Stomach (tissue), 8 donors: ENCODE measurements around the gene KRABD2.
"Not testable (repeated sequence)": the region's sequence is repeated elsewhere in the genome, so short reads cannot be mapped to it uniquely, and the experiment has no call there.

Experiments used
- DNase-seq, 2 donors: peaks; one replicate each; pipeline versions ENCODE4 v3.0.0 to v3.0.0-alpha.2; 2013 to 2019
- H3K27ac ChIP-seq, 5 donors: fragments of 200-600 bp in 4 of 5; sonication (generic) in 4 of 5; one replicate each; pipeline ENCODE4 v1.5.1; 2013 to 2019; ENCODE audit warnings: mild to moderate bottlenecking in 1 of 5, moderate library complexity in 1 of 5
- H3K27me3 ChIP-seq, 3 donors: fragments of 200-600 bp; sonication (generic); one replicate each; pipeline ENCODE4 v1.5.1; 2017 to 2019; ENCODE audit warnings: mixed run types in 1 of 3
- H3K36me3 ChIP-seq, 4 donors: fragments of 200-600 bp; sonication (generic); 1 replicate in 3 of 4; 2 replicates in 1 of 4; pipeline ENCODE4 v1.5.1; 2016 to 2019
- H3K4me1 ChIP-seq, 4 donors: fragments of 200-600 bp; sonication (generic); one replicate each; pipeline ENCODE4 v1.5.1; 2016 to 2019
- H3K4me3 ChIP-seq, 4 donors: fragments of 200-600 bp; sonication (generic) in 3 of 4; one replicate each; pipeline ENCODE4 v1.5.1; 2016 to 2019; ENCODE audit warnings: mild to moderate bottlenecking in 1 of 4
- H3K9me3 ChIP-seq, 4 donors: fragments of 200-600 bp; sonication (generic); one replicate each; pipeline ENCODE4 v1.5.1; 2016 to 2019
- EP300 ChIP-seq: sonication (generic); formaldehyde crosslinking; IDR thresholded peaks from one replicate; pipeline ENCODE4 v1.6.1; 2017; ENCODE audit warnings: antibody characterized with exemption
- POLR2A ChIP-seq, 4 donors: fragments of 450-650 bp; IDR thresholded peaks; one replicate each; pipeline ENCODE4 v1.6.1; 2016; ENCODE audit warnings: antibody characterized with exemption in 4 of 4, control low read depth in 2 of 4, mild to moderate bottlenecking in 1 of 4, moderate library complexity in 1 of 4
- POLR2AphosphoS5 ChIP-seq, 3 donors: sonication (generic); formaldehyde crosslinking; IDR thresholded peaks; one replicate each; pipeline ENCODE4 v1.6.1; 2016; ENCODE audit warnings: antibody characterized with exemption in 3 of 3
- WGBS, 5 donors: extraction: QIAGEN DNeasy Blood & Tissue Kit in 3 of 5; methylation state at CpG; one replicate each; pipeline versions ENCODE4 v1.1.5 to v1.1.7; 2013 to 2018; 5-methylcytosine and 5-hydroxymethylcytosine counted together
- intact Hi-C: fragments of 100-400 bp; cut with DNase I; formaldehyde crosslinking; loops from one replicate; pipeline ENCODE4 v1.15.1; 2023; ENCODE audit warnings: low total_unique reads
- TF ChIP-seq, protein P1 (sequence below), 7 experiments: fragments of 450-650 bp in 4 of 7; fragments of 200-600 bp in 3 of 7; sonication (generic) in 3 of 7; IDR thresholded peaks; one replicate each; pipeline ENCODE4 v1.5.1; 2016 to 2019; ENCODE audit warnings: antibody characterized with exemption in 7 of 7, control low read depth in 2 of 7, mild to moderate bottlenecking in 1 of 7
- donor health status: healthy with polysubstance abuse.
- donor health status: Bipolar disorder and iron deficiency.
- donor health status: healthy.

The KRABD2 gene

DNA sequence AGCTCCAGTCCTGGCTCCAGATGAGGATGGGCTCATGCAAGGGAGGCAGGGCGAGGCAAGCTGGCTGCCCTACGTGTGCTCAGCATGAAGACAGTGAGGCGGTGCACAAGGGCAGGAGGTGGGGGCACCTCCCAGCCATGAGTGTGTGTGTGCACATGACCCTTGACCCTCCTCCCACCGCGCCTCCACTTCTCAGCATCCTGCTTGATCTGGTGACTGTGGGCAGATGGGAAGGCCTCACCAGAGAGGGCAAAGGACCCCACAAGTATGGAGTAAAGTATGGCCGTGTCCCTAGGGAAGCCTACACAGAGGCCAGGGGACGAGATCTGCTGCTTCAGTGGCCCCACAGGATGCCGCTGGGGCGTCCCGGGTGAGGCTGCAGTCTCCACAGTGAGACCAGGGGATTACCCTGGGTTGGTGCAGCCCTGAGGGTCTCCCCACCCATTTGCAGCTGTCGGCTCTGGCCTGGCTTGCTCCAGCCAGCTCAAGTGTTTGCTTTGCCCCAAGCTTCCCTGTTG is 29.1 kb upstream of the KRABD2 start:
- no peak for TF ChIP-seq POLR2AphosphoS5 (IDR thresholded peaks at IDR 0.05)
- no peak for TF ChIP-seq EP300
- TF ChIP-seq, protein P1, sequence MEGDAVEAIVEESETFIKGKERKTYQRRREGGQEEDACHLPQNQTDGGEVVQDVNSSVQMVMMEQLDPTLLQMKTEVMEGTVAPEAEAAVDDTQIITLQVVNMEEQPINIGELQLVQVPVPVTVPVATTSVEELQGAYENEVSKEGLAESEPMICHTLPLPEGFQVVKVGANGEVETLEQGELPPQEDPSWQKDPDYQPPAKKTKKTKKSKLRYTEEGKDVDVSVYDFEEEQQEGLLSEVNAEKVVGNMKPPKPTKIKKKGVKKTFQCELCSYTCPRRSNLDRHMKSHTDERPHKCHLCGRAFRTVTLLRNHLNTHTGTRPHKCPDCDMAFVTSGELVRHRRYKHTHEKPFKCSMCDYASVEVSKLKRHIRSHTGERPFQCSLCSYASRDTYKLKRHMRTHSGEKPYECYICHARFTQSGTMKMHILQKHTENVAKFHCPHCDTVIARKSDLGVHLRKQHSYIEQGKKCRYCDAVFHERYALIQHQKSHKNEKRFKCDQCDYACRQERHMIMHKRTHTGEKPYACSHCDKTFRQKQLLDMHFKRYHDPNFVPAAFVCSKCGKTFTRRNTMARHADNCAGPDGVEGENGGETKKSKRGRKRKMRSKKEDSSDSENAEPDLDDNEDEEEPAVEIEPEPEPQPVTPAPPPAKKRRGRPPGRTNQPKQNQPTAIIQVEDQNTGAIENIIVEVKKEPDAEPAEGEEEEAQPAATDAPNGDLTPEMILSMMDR (IDR thresholded peaks at IDR 0.05), result no peak
- TF ChIP-seq POLR2A (IDR thresholded peaks at IDR 0.05), result no peak
- H3K36me3 ChIP-seq, result no peaks in the 10 kb centered on the region
- H3K27me3 ChIP-seq, result peaks cover 0 to 38% (median 0%) of the 10 kb centered on the region in 3 donors
- WGBS, 5 donors, result 80 to 93% (median 82%) methylated on average over 7 to 11 of the region's 11 CpGs
- H3K4me3 ChIP-seq, result no peak overlapping the region
- no peaks in the 10 kb centered on the region for H3K9me3 ChIP-seq
- DNase-seq, result no peak
- intact Hi-C loops, result loop anchor here (5.0 kb wide), 1 partner anchor 337 kb away; the partner anchor contains the start of gene CCDC42
- H3K4me1 ChIP-seq, result peaks cover 0 to 8% (median 3%) of the 10 kb centered on the region in 4 donors
- no peak overlapping the region for H3K27ac ChIP-seq

DNA sequence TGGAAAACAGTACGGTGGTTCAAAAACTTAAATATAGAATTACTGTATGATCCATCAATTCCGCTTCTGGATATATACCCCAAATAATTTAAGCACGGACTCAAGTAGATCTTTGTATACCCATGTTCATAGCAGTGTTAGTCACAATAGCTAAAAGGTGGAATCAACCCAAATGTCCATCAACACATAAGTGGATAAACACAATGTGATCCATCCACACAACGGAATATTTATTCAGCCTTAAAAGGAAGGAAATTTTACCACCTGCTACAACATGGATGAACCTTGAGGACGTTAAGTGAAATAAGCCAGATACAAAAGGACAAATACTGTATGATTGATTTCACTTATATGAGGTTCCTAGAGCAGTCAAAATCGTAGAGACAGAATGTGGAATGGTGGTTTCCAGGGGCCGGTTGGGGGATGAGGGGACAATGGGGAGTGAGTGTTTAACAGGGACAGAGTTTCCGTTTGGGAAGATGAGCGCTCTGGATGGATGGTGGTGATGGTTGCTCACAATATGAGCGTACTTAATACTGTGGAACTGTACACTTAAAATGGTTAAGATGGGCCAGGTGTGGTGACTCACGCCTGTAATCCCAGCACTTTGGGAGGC is 26.5 kb upstream of the KRABD2 start:
- Histone ChIP-seq H3K9me3 (no peaks in the 10 kb centered on the region), H3K4me3 (no peak overlapping the region), H3K27me3 (peaks cover 0 to 53% (median 0%) of the 10 kb centered on the region in 3 donors), H3K27ac (no peak overlapping the region), H3K4me1 (no peaks in the 10 kb centered on the region), H3K36me3 (no peaks in the 10 kb centered on the region)
- 71 to 82% (median 80%) methylated on average over 11 of the region's 11 CpGs for WGBS, 5 donors
- intact Hi-C loops, result no loop called here
- DNase-seq, result no peak
- TF ChIP-seq POLR2A (IDR thresholded peaks at IDR 0.05) (no peak), EP300 (no peak), POLR2AphosphoS5 (IDR thresholded peaks at IDR 0.05) (no peak)
- TF ChIP-seq, protein P1 (IDR thresholded peaks at IDR 0.05), result no peak

GRCh38 chr17:8401107-8401506 is 24.6 kb upstream of the KRABD2 start:
- Histone ChIP-seq H3K9me3 (no peaks in the 10 kb centered on the region), H3K27ac (no peak overlapping the region), H3K27me3 (peaks cover 0 to 53% (median 16%) of the 10 kb centered on the region in 3 donors), H3K4me1 (no peaks in the 10 kb centered on the region), H3K4me3 (no peak overlapping the region), H3K36me3 (no peaks in the 10 kb centered on the region)
- no peak for DNase-seq
- 76 to 86% (median 82%) methylated on average over 2 of the region's 2 CpGs for WGBS, 5 donors
- intact Hi-C loops, result no loop called here
- TF ChIP-seq, protein P1 (IDR thresholded peaks at IDR 0.05), result no peak
- no peak for TF ChIP-seq EP300
- no peak for TF ChIP-seq POLR2A (IDR thresholded peaks at IDR 0.05)
- no peak for TF ChIP-seq POLR2AphosphoS5 (IDR thresholded peaks at IDR 0.05)

GRCh38 chr17:8398980-8399379 is 22.5 kb upstream of the KRABD2 start:
- Histone ChIP-seq H3K27ac (no peak overlapping the region), H3K4me3 (no peak overlapping the region), H3K9me3 (no peaks in the 10 kb centered on the region), H3K27me3 (peaks cover 0 to 59% (median 25%) of the 10 kb centered on the region in 3 donors), H3K4me1 (no peaks in the 10 kb centered on the region), H3K36me3 (no peaks in the 10 kb centered on the region)
- TF ChIP-seq POLR2A (IDR thresholded peaks at IDR 0.05) (no peak), EP300 (no peak)
- DNase-seq, result no peak
- 54 to 67% (median 60%) methylated on average over 6 of the region's 6 CpGs for WGBS, 5 donors
- intact Hi-C loops, result no loop called here

GRCh38 chr17:8397636-8398035 is 21.1 kb upstream of the KRABD2 start, which contains the start of gene RNF222:
Gene RNF222, minus strand, starts transcription at chr17:8397827. Its CDS starts 4,366 bp downstream, at chr17:8393461.
- H3K27ac ChIP-seq, result no peak within 1 kb of the TSS
- intact Hi-C loops, result no loop called here
- 43 to 59% (median 47%) methylated on average over 11 to 13 of the region's 13 CpGs for WGBS, 5 donors
- no peaks in the 10 kb centered on the region for H3K36me3 ChIP-seq
- peaks cover 0 to 4% (median 0%) of the 10 kb centered on the region in 4 donors for H3K4me1 ChIP-seq
- no peaks in the 10 kb centered on the region for H3K9me3 ChIP-seq
- H3K4me3 ChIP-seq, result no peak within 1 kb of the TSS
- TF ChIP-seq EP300 (no peak), POLR2A (IDR thresholded peaks at IDR 0.05) (no peak), POLR2AphosphoS5 (IDR thresholded peaks at IDR 0.05) (no peak)
- TF ChIP-seq, protein P1 (IDR thresholded peaks at IDR 0.05), result no peak
- H3K27me3 ChIP-seq, result peaks cover 0 to 72% (median 25%) of the 10 kb centered on the region in 3 donors
- DNase-seq, result no peak

- DNase-seq, intact Hi-C loops, H3K4me3 ChIP-seq, H3K36me3 ChIP-seq, H3K27ac ChIP-seq, H3K4me1 ChIP-seq, H3K9me3 ChIP-seq: not testable (repeated sequence)
- peaks cover 0 to 73% (median 25%) of the 10 kb centered on the region in 3 donors for H3K27me3 ChIP-seq
- WGBS, 5 donors, result 78 to 88% (median 86%) methylated on average over 9 of the region's 9 CpGs
These were observed 18.0 kb upstream of the KRABD2 start for GRCh38 chr17:8394497-8394896.
